ENCODE results near the gene MAP2K2. TPM values are rescaled to one million over a fixed set of nuclear protein-coding genes. Genes with fewer than 3 reads are reported as not detected.

Gene MAP2K2
- total RNA-seq, 1 experiment from 2014 or later: 177 TPM

DNA sequence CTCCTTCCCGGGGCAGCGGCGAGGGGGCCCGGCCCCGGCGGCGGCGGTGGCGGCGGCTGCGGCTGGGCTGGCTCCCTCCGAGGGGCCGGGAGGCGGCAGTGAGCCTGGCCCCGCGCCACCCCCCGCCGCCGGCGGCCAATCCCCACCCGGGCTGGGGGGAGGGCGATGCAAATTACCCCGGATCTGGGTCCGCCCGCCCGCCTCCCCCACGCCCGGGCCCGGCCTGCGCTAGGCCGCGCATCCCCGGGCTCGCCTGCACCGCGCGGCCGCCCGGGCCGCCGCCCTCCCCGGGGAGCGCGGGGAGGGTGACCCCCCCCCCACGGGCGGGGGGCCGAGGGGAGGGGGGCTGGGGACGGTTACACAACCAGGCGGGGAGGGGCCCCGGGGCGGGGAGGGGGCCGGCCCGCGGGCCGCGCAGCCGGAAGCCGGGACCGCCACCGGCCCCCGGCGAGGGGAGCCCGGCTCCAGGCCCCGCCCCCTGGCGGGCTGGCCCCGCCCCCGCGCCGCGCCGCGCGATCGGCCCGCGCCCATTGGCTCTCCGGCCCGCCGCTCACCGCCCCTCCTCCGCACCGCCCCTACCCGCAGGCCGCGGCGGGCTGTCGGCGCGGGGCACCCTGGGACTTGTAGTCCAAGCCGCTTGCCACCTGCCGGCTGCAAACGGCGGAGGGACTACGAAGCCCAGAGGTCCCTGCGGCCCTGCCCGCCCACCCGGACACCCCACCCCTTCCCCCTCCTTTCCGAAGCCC lies 58.3 kb downstream of the MAP2K2 start:
- CTCF ChIA-PET: interaction anchor here (0.6 to 1.5 kb wide), 7 partner anchors 20 to 227 kb away, joined by 3 to 10 read pairs (median 4); partner anchors contain the start of gene PIAS4
- Mint-ChIP-seq H3K27me3 (ENCODE audit: low read depth) (peaks cover 26% of the 10 kb centered on the region), H3K36me3 (no peaks in the 10 kb centered on the region), H3K27ac (no peak overlapping the region), H3K4me3 (no peak overlapping the region), H3K4me1 (peaks cover 26% of the 10 kb centered on the region), H3K9me3 (no peaks in the 10 kb centered on the region)
- TF ChIP-seq OVOL2 (CRISPR knock-in tag; IDR thresholded peaks at IDR 0.05; ENCODE audit: borderline replicate concordance) (no peak), SP1 (CRISPR knock-in tag; conservative IDR thresholded peaks at IDR 0.05) (peak; percentile 99), KAT7 (CRISPR knock-in tag; IDR thresholded peaks at IDR 0.05; ENCODE audit: borderline replicate concordance) (no peak), NFYB (CRISPR knock-in tag; conservative IDR thresholded peaks at IDR 0.05; ENCODE audit: low read depth) (peak; percentile 82)
- ATAC-seq (peak; percentile 81), DNase-seq (ENCODE audit: low spot score) (peak; percentile 97)
- POLR2A ChIA-PET: interaction anchor here (0.5 to 0.6 kb wide), 2 partner anchors 41 to 95 kb away, joined by 3 to 4 read pairs; partner anchors contain the start of gene DAPK3

DNA sequence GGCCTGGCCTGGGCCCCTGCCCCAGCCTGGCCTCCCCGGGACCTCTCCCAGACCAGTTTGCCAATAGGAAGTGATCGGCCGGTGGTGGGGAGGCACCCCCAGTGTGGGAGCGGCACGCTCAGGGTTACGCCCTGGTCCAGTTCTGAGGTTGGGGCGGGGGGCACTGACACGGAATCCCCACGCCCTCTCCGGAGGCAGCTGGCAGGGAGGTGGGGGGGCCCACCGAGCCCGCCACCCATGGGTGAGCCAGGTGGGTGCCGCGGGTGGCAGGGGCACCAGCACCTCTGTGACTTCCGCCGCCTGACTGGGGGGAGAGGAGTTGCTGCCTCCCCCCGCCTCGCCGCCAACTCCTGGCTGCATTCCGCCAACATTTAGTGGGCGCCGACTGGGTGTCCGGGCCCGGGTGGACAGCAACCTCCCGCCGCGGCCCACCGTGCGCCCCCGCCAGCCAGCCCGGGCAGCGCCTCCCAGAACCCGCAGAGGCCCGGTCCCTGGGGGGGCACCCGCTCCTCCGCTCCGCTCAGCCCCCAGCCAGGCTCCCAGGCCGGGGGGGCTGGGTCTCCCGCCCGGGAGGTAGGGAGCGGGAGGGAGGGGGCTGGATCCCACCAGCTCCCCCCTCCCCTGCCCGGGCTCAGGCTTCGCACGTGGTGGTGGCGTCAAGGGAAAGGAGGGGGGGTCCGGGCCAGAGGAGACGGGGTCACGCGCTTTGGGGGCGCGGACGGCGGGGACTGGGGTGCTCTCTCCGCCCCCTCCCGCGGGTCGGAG lies 59.2 kb downstream of the MAP2K2 start:
- Mint-ChIP-seq H3K4me3 (peak overlapping the region; percentile 79), H3K4me1 (peaks cover 31% of the 10 kb centered on the region), H3K27me3 (ENCODE audit: low read depth) (peaks cover 21% of the 10 kb centered on the region), H3K27ac (no peak overlapping the region), H3K36me3 (no peaks in the 10 kb centered on the region), H3K9me3 (no peaks in the 10 kb centered on the region)
- ATAC-seq (no peak), DNase-seq (ENCODE audit: low spot score) (no peak)
- ChIA-PET CTCF (interaction anchor here (0.5 to 0.6 kb wide), 2 partner anchors 77 to 1656 kb away, joined by 3 to 4 read pairs; no protein-coding TSS in a partner anchor), POLR2A (no interaction called here)
- TF ChIP-seq, protein P1, sequence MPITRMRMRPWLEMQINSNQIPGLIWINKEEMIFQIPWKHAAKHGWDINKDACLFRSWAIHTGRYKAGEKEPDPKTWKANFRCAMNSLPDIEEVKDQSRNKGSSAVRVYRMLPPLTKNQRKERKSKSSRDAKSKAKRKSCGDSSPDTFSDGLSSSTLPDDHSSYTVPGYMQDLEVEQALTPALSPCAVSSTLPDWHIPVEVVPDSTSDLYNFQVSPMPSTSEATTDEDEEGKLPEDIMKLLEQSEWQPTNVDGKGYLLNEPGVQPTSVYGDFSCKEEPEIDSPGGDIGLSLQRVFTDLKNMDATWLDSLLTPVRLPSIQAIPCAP (CRISPR knock-in tag; IDR thresholded peaks at IDR 0.05): no peak
- TF ChIP-seq ZNF317 (CRISPR knock-in tag; IDR thresholded peaks at IDR 0.05; ENCODE audit: borderline replicate concordance, low read depth) (peak; percentile 4; the same call in 1 of the 2 replicates), FOXK1 (CRISPR knock-in tag; IDR thresholded peaks at IDR 0.05) (no peak), JAZF1 (CRISPR knock-in tag; IDR thresholded peaks at IDR 0.05) (no peak), ATF3 (CRISPR knock-in tag; conservative IDR thresholded peaks at IDR 0.05) (no peak), AFF4 (CRISPR knock-in tag; IDR thresholded peaks at IDR 0.05; ENCODE audit: borderline replicate concordance) (no peak), RORB (CRISPR knock-in tag; IDR thresholded peaks at IDR 0.05) (no peak), OVOL2 (CRISPR knock-in tag; IDR thresholded peaks at IDR 0.05; ENCODE audit: borderline replicate concordance) (no peak), MLX (CRISPR knock-in tag; IDR thresholded peaks at IDR 0.05) (no peak), ERG (CRISPR knock-in tag; IDR thresholded peaks at IDR 0.05) (no peak), NFYB (CRISPR knock-in tag; conservative IDR thresholded peaks at IDR 0.05; ENCODE audit: low read depth) (no peak), USF2 (CRISPR knock-in tag; IDR thresholded peaks at IDR 0.05) (peak; percentile 35; the same call in 1 of the 2 replicates)
- TF ChIP-seq, protein P2, sequence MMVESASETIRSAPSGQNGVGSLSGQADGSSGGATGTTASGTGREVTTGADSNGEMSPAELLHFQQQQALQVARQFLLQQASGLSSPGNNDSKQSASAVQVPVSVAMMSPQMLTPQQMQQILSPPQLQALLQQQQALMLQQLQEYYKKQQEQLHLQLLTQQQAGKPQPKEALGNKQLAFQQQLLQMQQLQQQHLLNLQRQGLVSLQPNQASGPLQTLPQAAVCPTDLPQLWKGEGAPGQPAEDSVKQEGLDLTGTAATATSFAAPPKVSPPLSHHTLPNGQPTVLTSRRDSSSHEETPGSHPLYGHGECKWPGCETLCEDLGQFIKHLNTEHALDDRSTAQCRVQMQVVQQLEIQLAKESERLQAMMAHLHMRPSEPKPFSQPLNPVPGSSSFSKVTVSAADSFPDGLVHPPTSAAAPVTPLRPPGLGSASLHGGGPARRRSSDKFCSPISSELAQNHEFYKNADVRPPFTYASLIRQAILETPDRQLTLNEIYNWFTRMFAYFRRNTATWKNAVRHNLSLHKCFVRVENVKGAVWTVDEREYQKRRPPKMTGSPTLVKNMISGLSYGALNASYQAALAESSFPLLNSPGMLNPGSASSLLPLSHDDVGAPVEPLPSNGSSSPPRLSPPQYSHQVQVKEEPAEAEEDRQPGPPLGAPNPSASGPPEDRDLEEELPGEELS (CRISPR knock-in tag; IDR thresholded peaks at IDR 0.05): no peak
- TF ChIP-seq, protein P3, sequence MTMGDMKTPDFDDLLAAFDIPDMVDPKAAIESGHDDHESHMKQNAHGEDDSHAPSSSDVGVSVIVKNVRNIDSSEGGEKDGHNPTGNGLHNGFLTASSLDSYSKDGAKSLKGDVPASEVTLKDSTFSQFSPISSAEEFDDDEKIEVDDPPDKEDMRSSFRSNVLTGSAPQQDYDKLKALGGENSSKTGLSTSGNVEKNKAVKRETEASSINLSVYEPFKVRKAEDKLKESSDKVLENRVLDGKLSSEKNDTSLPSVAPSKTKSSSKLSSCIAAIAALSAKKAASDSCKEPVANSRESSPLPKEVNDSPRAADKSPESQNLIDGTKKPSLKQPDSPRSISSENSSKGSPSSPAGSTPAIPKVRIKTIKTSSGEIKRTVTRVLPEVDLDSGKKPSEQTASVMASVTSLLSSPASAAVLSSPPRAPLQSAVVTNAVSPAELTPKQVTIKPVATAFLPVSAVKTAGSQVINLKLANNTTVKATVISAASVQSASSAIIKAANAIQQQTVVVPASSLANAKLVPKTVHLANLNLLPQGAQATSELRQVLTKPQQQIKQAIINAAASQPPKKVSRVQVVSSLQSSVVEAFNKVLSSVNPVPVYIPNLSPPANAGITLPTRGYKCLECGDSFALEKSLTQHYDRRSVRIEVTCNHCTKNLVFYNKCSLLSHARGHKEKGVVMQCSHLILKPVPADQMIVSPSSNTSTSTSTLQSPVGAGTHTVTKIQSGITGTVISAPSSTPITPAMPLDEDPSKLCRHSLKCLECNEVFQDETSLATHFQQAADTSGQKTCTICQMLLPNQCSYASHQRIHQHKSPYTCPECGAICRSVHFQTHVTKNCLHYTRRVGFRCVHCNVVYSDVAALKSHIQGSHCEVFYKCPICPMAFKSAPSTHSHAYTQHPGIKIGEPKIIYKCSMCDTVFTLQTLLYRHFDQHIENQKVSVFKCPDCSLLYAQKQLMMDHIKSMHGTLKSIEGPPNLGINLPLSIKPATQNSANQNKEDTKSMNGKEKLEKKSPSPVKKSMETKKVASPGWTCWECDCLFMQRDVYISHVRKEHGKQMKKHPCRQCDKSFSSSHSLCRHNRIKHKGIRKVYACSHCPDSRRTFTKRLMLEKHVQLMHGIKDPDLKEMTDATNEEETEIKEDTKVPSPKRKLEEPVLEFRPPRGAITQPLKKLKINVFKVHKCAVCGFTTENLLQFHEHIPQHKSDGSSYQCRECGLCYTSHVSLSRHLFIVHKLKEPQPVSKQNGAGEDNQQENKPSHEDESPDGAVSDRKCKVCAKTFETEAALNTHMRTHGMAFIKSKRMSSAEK (CRISPR knock-in tag; IDR thresholded peaks at IDR 0.05; ENCODE audit: borderline replicate concordance): no peak
